H9 (cell line): ENCODE measurements around the gene MYH11. TPM values are rescaled to one million over a fixed set of nuclear protein-coding genes. Genes with fewer than 3 reads are reported as not detected.

ENCODE experiments used
- DNase-seq: peaks from one replicate; pipeline ENCODE4 v3.0.0-alpha.2; 2017
- H2AFZ ChIP-seq: one replicate; pipeline ENCODE4 v1.6.1; 2013; ENCODE audit warnings: mild to moderate bottlenecking, low read length, control low read depth, moderate library complexity
- H2AK5ac ChIP-seq: 2 replicates; pipeline ENCODE4 v1.6.1; 2013; ENCODE audit warnings: low read length, control low read depth, mixed read lengths; ENCODE audit not compliant: insufficient read length
- H2BK120ac ChIP-seq: one replicate; pipeline ENCODE4 v1.6.1; 2013; ENCODE audit warnings: low read depth, mild to moderate bottlenecking, low read length, control low read depth, inconsistent platforms; ENCODE audit not compliant: poor library complexity, severe bottlenecking
- H2BK12ac ChIP-seq: 2 replicates; pipeline ENCODE4 v1.6.1; 2013; ENCODE audit warnings: low read length, control low read depth, mixed read lengths, low read depth; ENCODE audit not compliant: insufficient read length
- H2BK15ac ChIP-seq: 2 replicates; pipeline ENCODE4 v1.6.1; 2013; ENCODE audit warnings: low read depth, low read length, control low read depth
- H2BK20ac ChIP-seq: one replicate; pipeline ENCODE4 v1.6.1; 2013; ENCODE audit warnings: low read depth, mild to moderate bottlenecking, low read length, control low read depth, inconsistent platforms; ENCODE audit not compliant: poor library complexity, severe bottlenecking
- H2BK5ac ChIP-seq: 2 replicates; pipeline ENCODE4 v1.6.1; 2013; ENCODE audit warnings: low read length, control low read depth, mixed read lengths; ENCODE audit not compliant: insufficient read length
- H3K14ac ChIP-seq: 2 replicates; pipeline ENCODE4 v1.6.1; 2013; ENCODE audit warnings: low read length, control low read depth; ENCODE audit not compliant: insufficient read depth
- H3K18ac ChIP-seq: 2 replicates; pipeline ENCODE4 v1.6.1; 2013; ENCODE audit warnings: low read depth, mild to moderate bottlenecking, mixed read lengths, low read length, control low read depth; ENCODE audit not compliant: insufficient read length
- H3K23ac ChIP-seq: 2 replicates; pipeline ENCODE4 v1.6.1; 2013; ENCODE audit warnings: low read length, control low read depth, mixed read lengths, low read depth; ENCODE audit not compliant: insufficient read length
- H3K23me2 ChIP-seq: 2 replicates; pipeline ENCODE4 v1.6.1; 2013; ENCODE audit warnings: low read depth, mild to moderate bottlenecking, mixed read lengths, low read length, control low read depth; ENCODE audit not compliant: insufficient read length, poor library complexity, severe bottlenecking
- H3K27ac ChIP-seq: 2 replicates; pipeline ENCODE4 v1.5.1; 2013; ENCODE audit warnings: low read length, control low read depth, mixed read lengths, low read depth; ENCODE audit not compliant: insufficient read length
- H3K27me3 ChIP-seq: 2 replicates; pipeline ENCODE4 v1.6.1; 2013; ENCODE audit warnings: low read length, control low read depth, inconsistent platforms; ENCODE audit not compliant: insufficient read depth
- H3K4ac ChIP-seq: 2 replicates; pipeline ENCODE4 v1.6.1; 2013; ENCODE audit warnings: low read depth, mild to moderate bottlenecking, control low read depth, inconsistent platforms, low read length, moderate library complexity
- H3K4me1 ChIP-seq: 2 replicates; pipeline ENCODE4 v1.6.1; 2013; ENCODE audit warnings: low read length, control low read depth, inconsistent platforms; ENCODE audit not compliant: insufficient read depth
- H3K4me2 ChIP-seq: 2 replicates; pipeline ENCODE4 v1.6.1; 2013; ENCODE audit warnings: low read length, control low read depth, mixed read lengths; ENCODE audit not compliant: insufficient read length, insufficient read depth
- H3K56ac ChIP-seq: 2 replicates; pipeline ENCODE4 v1.6.1; 2013; ENCODE audit warnings: low read depth, mild to moderate bottlenecking, mixed read lengths, low read length, control low read depth; ENCODE audit not compliant: insufficient read length
- H3K79me1 ChIP-seq: 2 replicates; pipeline ENCODE4 v1.6.1; 2013; ENCODE audit warnings: low read depth, mild to moderate bottlenecking, moderate library complexity, low read length, control low read depth, inconsistent platforms; ENCODE audit not compliant: insufficient read depth, poor library complexity, severe bottlenecking
- H3K79me2 ChIP-seq: 2 replicates; pipeline ENCODE4 v1.6.1; 2013; ENCODE audit warnings: low read length, control low read depth, inconsistent platforms; ENCODE audit not compliant: insufficient read depth
- H3K9ac ChIP-seq: 2 replicates; pipeline ENCODE4 v1.6.1; 2013; ENCODE audit warnings: low read length, control low read depth, mixed read lengths; ENCODE audit not compliant: insufficient read length; ENCODE audit errors: extremely low read depth
- H3K9me3 ChIP-seq: one replicate; pipeline ENCODE4 v1.6.1; 2013; ENCODE audit warnings: low read depth, low read length, inconsistent platforms; ENCODE audit not compliant: control insufficient read depth
- H3T11ph ChIP-seq: one replicate; pipeline ENCODE4 v1.6.1; 2013; ENCODE audit warnings: mild to moderate bottlenecking, low read length, control low read depth, inconsistent platforms
- H4K20me1 ChIP-seq: one replicate; pipeline ENCODE4 v1.6.1; 2013; ENCODE audit not compliant: control insufficient read depth, insufficient read length, insufficient read depth
- H4K5ac ChIP-seq: 2 replicates; pipeline ENCODE4 v1.6.1; 2013; ENCODE audit warnings: low read depth, mild to moderate bottlenecking, mixed read lengths, low read length, control low read depth; ENCODE audit not compliant: insufficient read length
- H4K8ac ChIP-seq: replicated peaks from 2 replicates; pipeline ENCODE4 v1.6.1; 2013; ENCODE audit warnings: low read length, control low read depth, mixed read lengths, low read depth; ENCODE audit not compliant: insufficient read length
- H4K91ac ChIP-seq: 2 replicates; pipeline ENCODE4 v1.6.1; 2013; ENCODE audit warnings: low read depth, mild to moderate bottlenecking, moderate library complexity, mixed read lengths, low read length, control low read depth; ENCODE audit not compliant: insufficient read length
- H3K27ac Mint-ChIP-seq, 3 experiments: 2 replicates in 2 of 3; 3 replicates in 1 of 3; pipeline ENCODE4 v1.8.0; 2020 to 2021; ENCODE audit warnings: mixed read lengths in 3 of 3, mild to moderate bottlenecking in 1 of 3, moderate library complexity in 1 of 3
- H3K27me3 Mint-ChIP-seq: 2 replicates; pipeline ENCODE4 v1.8.0; 2021; ENCODE audit warnings: low read depth, mild to moderate bottlenecking, moderate library complexity, mixed read lengths
- H3K36me3 Mint-ChIP-seq, 3 experiments: 2 replicates in 2 of 3; 3 replicates in 1 of 3; pipeline ENCODE4 v1.8.0; 2020 to 2021; ENCODE audit warnings: low read depth in 3 of 3, mixed read lengths in 3 of 3; ENCODE audit not compliant: insufficient read depth in 1 of 3
- H3K4me1 Mint-ChIP-seq, 2 experiments: 2 replicates each; pipeline ENCODE4 v1.8.0; 2020; ENCODE audit warnings: mixed read lengths in 2 of 2
- H3K4me3 Mint-ChIP-seq, 2 experiments: 2 replicates in 1 of 2; 3 replicates in 1 of 2; pipeline ENCODE4 v1.8.0; 2020 to 2021; ENCODE audit warnings: mild to moderate bottlenecking in 2 of 2, mixed read lengths in 2 of 2, moderate library complexity in 1 of 2
- H3K9me3 Mint-ChIP-seq, 2 experiments: 2 replicates in 1 of 2; 3 replicates in 1 of 2; pipeline ENCODE4 v1.8.0; 2020; ENCODE audit warnings: mild to moderate bottlenecking in 2 of 2, mixed read lengths in 2 of 2, moderate library complexity in 1 of 2
- CTCF ChIP-seq: fragments of 200-600 bp; sonication (generic); conservative IDR thresholded peaks from 3 replicates; pipeline ENCODE4 v1.8.0; 2021; ENCODE audit warnings: antibody characterized with exemption, mild to moderate bottlenecking
- WGBS: extraction: QIAGEN DNeasy Blood & Tissue Kit; methylation state at CpG from one replicate; pipeline ENCODE4 v1.1.7; 2013; ENCODE audit warnings: missing lambda C conversion rate, low lambda C conversion rate, mixed read lengths; ENCODE audit not compliant: insufficient read length; ENCODE audit errors: extremely low coverage; 5-methylcytosine and 5-hydroxymethylcytosine counted together
- total RNA-seq: library from RNA; stranded (reverse); gene quantifications from 2 replicates; pipeline ENCODE4 v1.2.1, GENCODE V29; 2021

The MYH11 gene
- total RNA-seq, 1 experiment from 2014 or later = 0.42 TPM

- H3K36me3 Mint-ChIP-seq = peaks cover 16 to 64% (median 55%) of the 10 kb centered on the region in 3 experiments; a peak in 6 of 7 replicates
- Histone ChIP-seq H3K79me2 (no peaks in the 10 kb centered on the region), H3K4me2 (no peak overlapping the region), H4K8ac (no peak overlapping the region), H4K91ac (no peak overlapping the region), H3K23ac (no peak overlapping the region), H3K56ac (no peak overlapping the region), H3T11ph (no peak overlapping the region), H2BK5ac (no peak overlapping the region), H2AK5ac (no peak overlapping the region), H3K4me1 (no peaks in the 10 kb centered on the region), H3K9me3 (no peaks in the 10 kb centered on the region), H2BK12ac (no peak overlapping the region), H4K5ac (no peak overlapping the region), H3K23me2 (no peaks in the 10 kb centered on the region), H2BK120ac (no peak overlapping the region), H3K14ac (no peak overlapping the region), H3K9ac (no peak overlapping the region), H2BK20ac (no peak overlapping the region), H2AFZ (no peak overlapping the region), H3K27ac (no peak overlapping the region), H3K4ac (no peak overlapping the region), H3K27me3 (no peaks in the 10 kb centered on the region), H4K20me1 (no peaks in the 10 kb centered on the region), H2BK15ac (no peak overlapping the region), H3K18ac (no peak overlapping the region), H3K79me1 (no peaks in the 10 kb centered on the region)
- H3K9me3 Mint-ChIP-seq = no peaks in the 10 kb centered on the region
- no peak overlapping the region for H3K4me3 Mint-ChIP-seq
- peak overlapping the region in 2 of 3 experiments; percentile 31 to 51; a peak in 5 of 7 replicates for H3K27ac Mint-ChIP-seq
- no peak for DNase-seq
- no peaks in the 10 kb centered on the region for H3K27me3 Mint-ChIP-seq
- H3K4me1 Mint-ChIP-seq = peaks cover 0 to 2% of the 10 kb centered on the region in 2 experiments; a peak in 1 of 4 replicates
- no peak for TF ChIP-seq CTCF
- WGBS = no CpG with 5 or more reads among the region's 2 CpGs
Observed at GRCh38 chr16:15879255-15879811, 22.5 kb upstream of the MYH11 start.
